Small intestine (tissue), 7 donors: ENCODE data around the gene GP9. TPM values are rescaled to one million over a fixed set of nuclear protein-coding genes. Genes with fewer than 3 reads are reported as not detected.
A peak's percentile ranks its signal among the peaks of the same experiment; 100 is the strongest.

ENCODE experiments used
- DNase-seq, 2 donors: peaks; one replicate each; pipeline versions ENCODE4 v3.0.0 to v3.0.0-alpha.2; 2013
- FAIRE-seq: peaks from 2 replicates; lab custom pipeline; 2012; peaks lifted over from hg19 to GRCh38; lab: Jason Lieb, UNC
- H3K27ac ChIP-seq, 3 donors: one replicate each; pipeline ENCODE4 v1.5.1; 2013; ENCODE audit warnings: low read length in 2 of 3, mild to moderate bottlenecking in 2 of 3, control low read depth in 1 of 3, inconsistent platforms in 1 of 3, low read depth in 1 of 3, moderate library complexity in 1 of 3
- H3K27me3 ChIP-seq, 3 donors: one replicate each; pipeline ENCODE4 v1.6.1; 2013; ENCODE audit warnings: low read length in 3 of 3, inconsistent platforms in 1 of 3; ENCODE audit not compliant: control insufficient read depth in 3 of 3, insufficient read depth in 3 of 3
- H3K36me3 ChIP-seq, 3 donors: one replicate each; pipeline ENCODE4 v1.6.1; 2013; ENCODE audit warnings: low read length in 3 of 3, inconsistent platforms in 1 of 3, low read depth in 1 of 3, mild to moderate bottlenecking in 1 of 3, moderate library complexity in 1 of 3; ENCODE audit not compliant: control insufficient read depth in 3 of 3, insufficient read depth in 2 of 3
- H3K4me1 ChIP-seq, 3 donors: one replicate each; pipeline ENCODE4 v1.6.1; 2013; ENCODE audit warnings: low read length in 2 of 3, inconsistent platforms in 1 of 3, low read depth in 1 of 3, mild to moderate bottlenecking in 1 of 3, moderate library complexity in 1 of 3; ENCODE audit not compliant: control insufficient read depth in 3 of 3, insufficient read depth in 2 of 3
- H3K4me3 ChIP-seq, 3 donors: one replicate each; pipeline ENCODE4 v1.5.1; 2013; ENCODE audit warnings: low read length in 3 of 3, control low read depth in 1 of 3, inconsistent platforms in 1 of 3, low read depth in 1 of 3, mild to moderate bottlenecking in 1 of 3, moderate library complexity in 1 of 3
- H3K9me3 ChIP-seq, 2 donors: one replicate each; pipeline ENCODE4 v1.6.1; 2013; ENCODE audit warnings: low read depth in 1 of 2, low read length in 1 of 2; ENCODE audit not compliant: control insufficient read depth in 2 of 2, insufficient read depth in 1 of 2
- WGBS, 3 donors: extraction: QIAGEN DNeasy Blood & Tissue Kit; methylation state at CpG; one replicate each; pipeline ENCODE4 v1.1.7; 2013; 5-methylcytosine and 5-hydroxymethylcytosine counted together
- polyA plus RNA-seq, 4 donors: library from polyadenylated mRNA; stranded (reverse) in 3 of 4; unstranded in 1 of 4; fragments of 200-250 nt in 3 of 4; fragments of 120-200 nt in 1 of 4; gene quantifications; one replicate each; pipeline versions ENCODE4 v1.2.1 to v1.2.3, GENCODE V29; 2013
- donor health status: healthy with polysubstance abuse.
- donor health status: control.
- donor health status: control.
- donor health status: Bipolar disorder and iron deficiency.
- donor health status: healthy.

GP9 gene
- polyA plus RNA-seq, 4 donors = 0.06 to 0.18 TPM; not detected in 2

DNA sequence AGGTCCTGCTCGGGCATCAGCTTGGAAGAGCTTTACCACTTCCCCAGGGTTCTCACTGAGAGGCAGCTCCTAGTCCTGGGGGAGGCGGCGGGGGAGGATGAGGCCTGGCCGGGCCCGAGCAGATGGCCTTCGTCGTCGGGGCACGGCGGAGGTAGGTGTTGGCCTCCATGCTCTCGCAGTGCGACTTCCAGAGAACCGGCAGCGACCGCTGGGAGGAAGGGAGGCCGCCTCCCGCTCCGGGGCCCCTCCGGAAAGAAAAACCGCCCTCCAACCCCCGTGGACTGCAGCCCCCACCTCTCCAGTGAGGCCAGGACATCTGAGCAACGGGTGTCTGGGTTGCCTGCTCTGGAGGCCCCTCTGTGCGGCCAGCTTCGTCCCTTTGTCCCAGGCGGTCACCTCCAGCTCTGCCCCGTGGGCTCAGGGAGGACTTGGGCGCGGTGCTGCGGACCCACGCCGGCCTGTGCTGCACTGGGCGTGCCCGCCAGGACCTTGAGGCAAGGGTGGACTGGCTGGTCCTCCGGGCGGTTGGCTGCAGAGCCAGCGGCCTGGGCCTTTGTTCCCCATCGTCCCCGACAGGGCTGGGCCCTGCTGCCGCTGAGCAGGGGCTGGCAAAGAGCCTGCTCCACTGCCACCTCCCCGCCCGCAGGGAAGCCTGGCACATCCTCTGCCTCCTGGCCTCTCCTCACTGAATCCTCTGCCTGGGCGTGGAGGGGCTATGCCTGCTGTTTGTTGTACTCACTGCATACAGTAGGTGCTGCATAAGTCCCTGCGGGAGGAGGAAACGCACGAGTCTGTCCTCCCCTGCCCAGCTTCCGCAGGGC is 13.6 kb upstream of the GP9 start:
- Histone ChIP-seq H3K9me3 (peaks cover 0 to 12% of the 10 kb centered on the region in 2 donors), H3K4me1 (peaks cover 0 to 3% (median 0%) of the 10 kb centered on the region in 3 donors), H3K4me3 (no peak overlapping the region), H3K27me3 (peaks cover 4 to 29% (median 5%) of the 10 kb centered on the region in 3 donors), H3K36me3 (no peaks in the 10 kb centered on the region), H3K27ac (no peak overlapping the region)
- DNase-seq = no peak
- 53 to 87% (median 65%) methylated on average over 35 to 46 of the region's 46 CpGs for WGBS, 3 donors
- FAIRE-seq = no peak

DNA sequence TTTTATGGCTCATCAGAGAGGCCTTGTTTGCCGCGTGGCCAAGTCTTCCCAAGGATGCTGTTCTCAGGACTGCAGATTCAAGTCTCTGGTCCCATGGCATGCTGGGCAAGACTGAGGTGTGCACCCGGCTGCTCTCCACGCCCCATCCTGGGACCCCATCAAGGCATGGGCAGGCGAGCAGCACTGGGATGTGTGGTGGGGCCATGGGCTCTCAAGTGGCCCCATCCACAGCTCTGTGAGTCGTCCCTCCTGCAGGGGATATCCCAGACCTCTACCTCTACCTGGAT is 13.1 kb upstream of the GP9 start:
- Histone ChIP-seq H3K36me3 (no peaks in the 10 kb centered on the region), H3K27me3 (peaks cover 4 to 29% (median 5%) of the 10 kb centered on the region in 3 donors), H3K4me1 (peaks cover 0 to 7% (median 3%) of the 10 kb centered on the region in 3 donors), H3K27ac (no peak overlapping the region), H3K9me3 (peaks cover 0 to 7% of the 10 kb centered on the region in 2 donors), H3K4me3 (no peak overlapping the region)
- no peak for DNase-seq
- 70 to 90% (median 78%) methylated on average over 6 of the region's 6 CpGs for WGBS, 3 donors
- FAIRE-seq = no peak

DNA sequence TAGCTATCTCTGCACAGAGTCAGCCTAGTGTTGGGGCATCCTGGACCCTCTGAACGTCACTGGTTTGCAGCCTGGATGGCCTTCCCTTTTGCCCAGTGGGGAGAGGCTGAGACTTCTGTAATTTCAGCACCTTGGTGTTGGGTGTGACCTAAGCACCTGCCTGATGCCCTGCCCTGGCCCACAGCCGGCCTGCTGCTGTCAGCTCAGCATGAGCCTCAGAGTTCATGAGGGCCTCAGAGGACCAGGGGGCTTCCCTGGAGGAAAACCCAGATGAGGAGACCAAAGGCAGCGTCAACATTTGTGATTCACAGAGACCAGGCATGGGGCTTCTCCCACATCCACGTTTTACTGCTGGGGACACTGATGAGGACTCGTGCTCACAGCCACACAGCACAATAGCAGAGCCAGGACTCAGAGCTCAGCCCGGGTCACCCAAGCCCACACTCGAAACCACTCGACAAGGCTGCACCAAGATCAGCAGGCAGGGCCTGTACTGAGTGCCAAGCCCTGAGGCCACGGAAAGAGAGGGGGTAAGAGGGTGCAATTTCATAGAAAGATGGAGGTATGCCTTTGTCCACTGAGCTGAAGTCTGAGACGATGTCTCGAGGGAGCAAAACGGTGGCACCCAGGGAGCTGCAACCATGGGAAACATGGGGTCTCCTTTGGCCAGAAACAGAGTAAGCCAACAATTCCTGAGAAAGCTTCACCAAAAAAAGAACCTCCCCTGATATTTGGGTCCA is 9.9 kb upstream of the GP9 start:
- no peaks in the 10 kb centered on the region for H3K9me3 ChIP-seq
- 80 to 89% (median 84%) methylated on average over 12 of the region's 12 CpGs for WGBS, 3 donors
- FAIRE-seq (no peak), DNase-seq (no peak)
- H3K27me3 ChIP-seq = peaks cover 4 to 20% (median 5%) of the 10 kb centered on the region in 3 donors
- no peaks in the 10 kb centered on the region for H3K36me3 ChIP-seq
- no peak overlapping the region for H3K4me3 ChIP-seq
- H3K4me1 ChIP-seq = peaks cover 0 to 20% (median 3%) of the 10 kb centered on the region in 3 donors
- no peak overlapping the region for H3K27ac ChIP-seq

DNA sequence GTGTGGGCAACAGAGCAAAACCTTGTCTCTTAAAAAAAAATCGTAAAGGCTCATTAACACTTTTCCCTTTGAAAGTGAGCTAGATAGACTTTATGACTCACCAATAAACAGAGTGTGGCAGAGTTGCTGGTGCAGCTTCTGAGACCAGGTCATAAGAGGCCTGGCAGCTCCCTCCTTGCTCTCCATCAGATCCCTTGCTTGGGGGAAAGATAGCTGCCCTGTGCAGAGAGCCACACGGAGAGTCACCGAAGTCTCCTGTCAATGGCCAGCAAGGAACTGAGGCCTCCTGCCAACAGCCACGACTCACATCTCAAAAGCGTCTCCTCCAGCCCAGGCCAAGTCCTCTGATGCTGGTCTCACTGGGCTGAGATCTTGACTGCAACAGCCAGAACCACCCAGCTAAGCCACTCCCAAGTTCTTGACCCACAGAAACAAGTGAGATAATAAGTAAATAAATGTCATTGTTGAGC is 8.7 kb upstream of the GP9 start:
- H3K4me1 ChIP-seq = peaks cover 0 to 20% (median 3%) of the 10 kb centered on the region in 3 donors
- H3K4me3 ChIP-seq = no peak overlapping the region
- H3K27me3 ChIP-seq = peaks cover 0 to 9% (median 0%) of the 10 kb centered on the region in 3 donors
- H3K27ac ChIP-seq = peak overlapping the region in 2 of 3 donors; percentile 1 to 18
- FAIRE-seq (no peak), DNase-seq (peak; percentile 16 to 27)
- WGBS, 3 donors = 15 to 47% (median 24%) methylated on average over 5 of the region's 5 CpGs
- no peaks in the 10 kb centered on the region for H3K9me3 ChIP-seq
- no peaks in the 10 kb centered on the region for H3K36me3 ChIP-seq

DNA sequence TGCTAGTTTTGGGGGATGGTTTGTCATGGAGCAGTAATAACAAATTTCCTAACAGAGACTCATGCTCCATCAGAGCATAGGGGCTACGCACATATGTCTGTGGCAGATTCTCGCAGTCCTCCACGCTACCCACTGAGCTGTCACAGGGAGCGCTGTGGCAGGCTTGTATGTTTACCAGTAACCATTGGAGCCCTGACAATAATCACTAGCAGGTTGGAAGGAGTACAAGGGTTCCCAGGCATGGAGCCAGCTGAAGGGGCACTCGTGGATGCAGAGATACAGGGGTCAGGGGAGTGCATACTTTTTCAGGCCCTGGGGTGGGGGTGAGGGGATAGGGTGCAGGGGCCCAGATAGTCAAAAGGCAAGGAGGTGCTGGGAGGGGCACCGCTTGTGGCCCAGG is 7.9 kb upstream of the GP9 start:
- peaks cover 0 to 2% (median 0%) of the 10 kb centered on the region in 3 donors for H3K27me3 ChIP-seq
- no peaks in the 10 kb centered on the region for H3K9me3 ChIP-seq
- DNase-seq (peak; percentile 19 to 39), FAIRE-seq (no peak)
- WGBS, 3 donors = 31 to 59% (median 39%) methylated on average over 6 of the region's 6 CpGs
- no peak overlapping the region for H3K4me3 ChIP-seq
- H3K4me1 ChIP-seq = peaks cover 0 to 20% (median 3%) of the 10 kb centered on the region in 3 donors
- no peaks in the 10 kb centered on the region for H3K36me3 ChIP-seq
- H3K27ac ChIP-seq = no peak overlapping the region

DNA sequence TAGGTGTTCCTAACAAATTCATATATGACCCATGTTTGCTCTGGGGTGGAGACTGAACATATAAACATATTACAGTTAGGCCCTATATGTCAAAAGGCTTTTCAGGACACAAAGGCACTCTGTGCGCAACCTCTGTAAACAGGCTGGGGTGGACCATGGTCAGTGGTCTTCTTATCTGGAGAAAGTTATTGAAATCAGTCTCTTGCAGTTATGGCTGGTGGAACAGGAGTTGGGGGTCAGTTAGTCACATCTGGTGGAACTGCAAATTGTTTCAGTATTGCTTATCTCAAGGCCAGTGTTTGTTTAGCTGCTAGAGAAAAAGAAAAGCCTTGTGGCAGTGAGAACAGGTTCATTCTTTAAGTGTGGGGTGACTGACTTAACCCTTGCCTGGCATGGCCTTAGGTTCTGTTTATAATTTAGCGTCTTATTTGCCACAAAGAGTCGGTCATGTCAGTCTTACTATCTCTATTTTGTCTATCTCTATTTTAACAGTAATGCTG is 5.9 kb upstream of the GP9 start:
- DNase-seq = peak; percentile 37 to 59
- no peaks in the 10 kb centered on the region for H3K36me3 ChIP-seq
- no peak overlapping the region for H3K4me3 ChIP-seq
- no peaks in the 10 kb centered on the region for H3K9me3 ChIP-seq
- WGBS, 3 donors = 23 to 63% (median 29%) methylated on average over 3 of the region's 3 CpGs
- no peaks in the 10 kb centered on the region for H3K27me3 ChIP-seq
- H3K4me1 ChIP-seq = peaks cover 0 to 20% (median 3%) of the 10 kb centered on the region in 3 donors
- no peak for FAIRE-seq
- H3K27ac ChIP-seq = peak overlapping the region in 1 of 3 donors; percentile 40

DNA sequence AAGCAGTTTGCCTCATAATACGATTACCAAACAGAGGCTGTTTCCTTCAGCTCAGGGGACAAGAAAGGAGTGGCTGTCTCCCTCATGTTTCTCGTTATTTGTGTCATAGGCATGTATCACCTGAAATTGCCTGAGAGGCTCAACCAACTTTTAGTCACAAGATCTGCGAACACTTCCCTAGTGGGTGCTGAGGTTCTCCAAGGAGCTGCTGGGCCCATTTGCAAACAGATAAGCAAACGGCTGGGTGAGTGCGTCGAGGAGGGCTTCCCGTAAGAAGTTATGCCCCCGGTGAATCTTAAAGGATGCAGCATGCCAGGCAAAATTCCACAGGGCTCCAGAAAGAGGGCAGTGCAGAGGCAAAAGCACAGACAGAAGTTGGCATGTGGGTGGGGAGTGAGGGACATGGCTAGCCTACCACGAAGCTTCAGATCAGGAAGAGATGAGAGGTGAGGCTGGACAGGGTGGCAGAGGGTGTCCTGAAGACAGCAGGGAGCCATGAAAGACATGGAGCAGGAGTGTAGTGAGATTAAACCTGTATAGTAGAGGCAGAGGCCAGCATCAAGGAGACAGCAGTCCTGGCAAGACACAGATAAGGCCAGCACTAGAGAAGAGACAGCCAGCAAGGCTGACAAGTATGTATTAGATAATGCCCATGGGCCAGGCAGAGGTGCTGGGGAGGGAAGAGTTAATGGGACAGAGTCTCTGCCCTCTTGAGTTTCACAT is 4.0 kb upstream of the GP9 start:
- H3K27me3 ChIP-seq = no peaks in the 10 kb centered on the region
- FAIRE-seq (no peak), DNase-seq (no peak)
- H3K4me1 ChIP-seq = peaks cover 0 to 20% (median 3%) of the 10 kb centered on the region in 3 donors
- H3K36me3 ChIP-seq = no peaks in the 10 kb centered on the region
- no peak overlapping the region for H3K4me3 ChIP-seq
- WGBS, 3 donors = 37 to 60% (median 56%) methylated on average over 9 of the region's 9 CpGs
- H3K9me3 ChIP-seq = no peaks in the 10 kb centered on the region
- peak overlapping the region in 1 of 3 donors; percentile 23 for H3K27ac ChIP-seq

DNA sequence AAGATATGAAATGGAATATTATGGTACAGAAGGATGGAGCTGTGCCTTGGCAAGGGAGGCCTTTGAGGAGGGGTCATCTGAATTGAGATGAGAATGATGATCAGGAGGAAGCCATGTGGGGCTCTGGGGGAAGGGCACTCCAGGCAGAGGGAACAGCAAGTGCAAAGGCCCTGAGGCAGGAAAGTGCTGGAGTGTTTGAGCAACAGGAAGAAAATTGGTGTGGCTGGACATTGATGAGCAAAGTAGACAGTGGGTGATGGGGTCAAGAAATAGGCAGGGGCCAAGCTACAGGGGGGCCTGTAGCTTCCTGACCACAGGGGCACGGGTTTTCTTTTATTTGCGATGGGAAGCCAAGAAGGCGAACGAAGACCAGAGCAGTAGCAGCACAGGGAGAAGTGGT is 3.3 kb upstream of the GP9 start:
- Histone ChIP-seq H3K27ac (no peak overlapping the region), H3K27me3 (no peaks in the 10 kb centered on the region), H3K9me3 (no peaks in the 10 kb centered on the region), H3K4me1 (peaks cover 0 to 14% (median 1%) of the 10 kb centered on the region in 3 donors), H3K36me3 (no peaks in the 10 kb centered on the region), H3K4me3 (no peak overlapping the region)
- WGBS, 3 donors = 88 to 90% (median 90%) methylated on average over 4 of the region's 4 CpGs
- DNase-seq (no peak), FAIRE-seq (no peak)
